Measurements from ENCODE around the gene TSPYL1.
"Not testable (repeated sequence)": the region's sequence is repeated elsewhere in the genome, so short reads cannot be mapped to it uniquely, and the experiment has no call there.

GRCh38 chr6:116284984-116285383, 5.3 kb upstream of the TSPYL1 start:
- TF ChIP-seq CTCF, EP300, POLR2A, POLR2AphosphoS5 (IDR thresholded peaks at IDR 0.05): not testable (repeated sequence)

All from suprapubic skin (tissue), 4 donors.